ENCODE results near the gene SOCS4.
"Not testable (repeated sequence)": the region's sequence is repeated elsewhere in the genome, so short reads cannot be mapped to it uniquely, and the experiment has no call there.

SOCS4 gene

GRCh38 chr14:55051423-55052268 is 24.6 kb downstream of the SOCS4 start, which contains the start of gene MAPK1IP1L:
MAPK1IP1L (plus strand) TSS chr14:55051647; CDS start chr14:55061684, 10,037 bp downstream.
- peak; percentile 80 for DNase-seq (ENCODE audit: low read depth)

- no peak for DNase-seq (ENCODE audit: low read depth)
Observed at GRCh38 chr14:55052269-55052930, 25.4 kb downstream of the SOCS4 start.

GRCh38 chr14:55053018-55053417 is 26.0 kb downstream of the SOCS4 start:
- no peak for DNase-seq (ENCODE audit: low read depth)

GRCh38 chr14:55053500-55053899 is 26.5 kb downstream of the SOCS4 start:
- no peak for DNase-seq (ENCODE audit: low read depth)

GRCh38 chr14:55054098-55054497 is 27.1 kb downstream of the SOCS4 start:
- DNase-seq (ENCODE audit: low read depth), result no peak

- DNase-seq (ENCODE audit: low read depth), result no peak
Observed at GRCh38 chr14:55057919-55058318, 30.9 kb downstream of the SOCS4 start.

GRCh38 chr14:55059333-55059732 is 32.3 kb downstream of the SOCS4 start:
- DNase-seq (ENCODE audit: low read depth), result no peak

- no peak for DNase-seq (ENCODE audit: low read depth)
Observed at GRCh38 chr14:55062517-55063351, 35.7 kb downstream of the SOCS4 start.

- DNase-seq (ENCODE audit: low read depth), result not testable (repeated sequence)
Observed at GRCh38 chr14:55064896-55065295, 37.9 kb downstream of the SOCS4 start.

- DNase-seq (ENCODE audit: low read depth), result no peak
Observed at GRCh38 chr14:55065411-55065810, 38.4 kb downstream of the SOCS4 start.

- no peak for DNase-seq (ENCODE audit: low read depth)
Observed at GRCh38 chr14:55066223-55066622, 39.2 kb downstream of the SOCS4 start.

- no peak for DNase-seq (ENCODE audit: low read depth)
Observed at GRCh38 chr14:55070981-55071411, 44.0 kb downstream of the SOCS4 start.

- DNase-seq (ENCODE audit: low read depth), result peak; percentile 62
Observed at GRCh38 chr14:55071870-55072640, 45.0 kb downstream of the SOCS4 start.

- DNase-seq (ENCODE audit: low read depth), result no peak
Observed at GRCh38 chr14:55073856-55074255, 46.8 kb downstream of the SOCS4 start.

GRCh38 chr14:55074662-55075061 is 47.6 kb downstream of the SOCS4 start:
- no peak for DNase-seq (ENCODE audit: low read depth)

GRCh38 chr14:55075628-55076175 is 48.7 kb downstream of the SOCS4 start:
- no peak for DNase-seq (ENCODE audit: low read depth)

- no peak for DNase-seq (ENCODE audit: low read depth)
Observed at GRCh38 chr14:55077170-55078151, 50.4 kb downstream of the SOCS4 start.

GRCh38 chr14:55079961-55080360 is 52.9 kb downstream of the SOCS4 start:
- DNase-seq (ENCODE audit: low read depth), result not testable (repeated sequence)

GRCh38 chr14:55084401-55085059 is 57.5 kb downstream of the SOCS4 start:
- DNase-seq (ENCODE audit: low read depth), result no peak
